Activated CD4-positive, alpha-beta T cell treated with anti-CD3 and anti-CD28 coated beads, Interleukin-2, amount 10 ng/mL, durations not matched to agents 7 days and 5 days (primary cell): Measurements from ENCODE around the gene TIMM23. TPM values are rescaled to one million over a fixed set of nuclear protein-coding genes. Genes with fewer than 3 reads are reported as not detected.
"Not testable (repeated sequence)": the region's sequence is repeated elsewhere in the genome, so short reads cannot be mapped to it uniquely, and the experiment has no call there.

Experiments used
- CTCF ChIA-PET: fragments of 350-600 bp; sonication (Branson Sonifier 250); formaldehyde crosslinking; loops from one replicate; lab custom pipeline; 2021; ENCODE audit warnings: antibody characterized with exemption; lab: Charles Lee
- POLR2A ChIA-PET: fragments of 350-600 bp; sonication (Branson Sonifier 250); formaldehyde crosslinking; loops from one replicate; lab custom pipeline; 2021; ENCODE audit warnings: antibody characterized with exemption; lab: Charles Lee
- DNase-seq: peaks from one replicate; pipeline ENCODE4 v3.0.0-alpha.2; 2020
- H3K27ac Mint-ChIP-seq: one replicate; pipeline ENCODE4 v1.8.0; 2021; ENCODE audit warnings: mild to moderate bottlenecking, moderate library complexity, mixed read lengths
- H3K27me3 Mint-ChIP-seq: one replicate; pipeline ENCODE4 v1.8.0; 2021; ENCODE audit warnings: mixed read lengths
- H3K36me3 Mint-ChIP-seq: one replicate; pipeline ENCODE4 v1.8.0; 2021; ENCODE audit warnings: low read depth, mixed read lengths
- H3K4me1 Mint-ChIP-seq: one replicate; pipeline ENCODE4 v1.8.0; 2021; ENCODE audit warnings: mixed read lengths
- H3K4me3 Mint-ChIP-seq: one replicate; pipeline ENCODE4 v1.8.0; 2021; ENCODE audit warnings: mild to moderate bottlenecking, moderate library complexity, mixed read lengths
- H3K9me3 Mint-ChIP-seq: one replicate; pipeline ENCODE4 v1.8.0; 2021; ENCODE audit warnings: mixed read lengths
- total RNA-seq, 2 experiments: library from RNA; stranded (reverse); gene quantifications; one replicate each; pipeline ENCODE4 v1.2.3, GENCODE V29; 2021

The TIMM23 gene
- total RNA-seq, 2 experiments from 2014 or later, result 49.0 to 54.5 TPM

DNA sequence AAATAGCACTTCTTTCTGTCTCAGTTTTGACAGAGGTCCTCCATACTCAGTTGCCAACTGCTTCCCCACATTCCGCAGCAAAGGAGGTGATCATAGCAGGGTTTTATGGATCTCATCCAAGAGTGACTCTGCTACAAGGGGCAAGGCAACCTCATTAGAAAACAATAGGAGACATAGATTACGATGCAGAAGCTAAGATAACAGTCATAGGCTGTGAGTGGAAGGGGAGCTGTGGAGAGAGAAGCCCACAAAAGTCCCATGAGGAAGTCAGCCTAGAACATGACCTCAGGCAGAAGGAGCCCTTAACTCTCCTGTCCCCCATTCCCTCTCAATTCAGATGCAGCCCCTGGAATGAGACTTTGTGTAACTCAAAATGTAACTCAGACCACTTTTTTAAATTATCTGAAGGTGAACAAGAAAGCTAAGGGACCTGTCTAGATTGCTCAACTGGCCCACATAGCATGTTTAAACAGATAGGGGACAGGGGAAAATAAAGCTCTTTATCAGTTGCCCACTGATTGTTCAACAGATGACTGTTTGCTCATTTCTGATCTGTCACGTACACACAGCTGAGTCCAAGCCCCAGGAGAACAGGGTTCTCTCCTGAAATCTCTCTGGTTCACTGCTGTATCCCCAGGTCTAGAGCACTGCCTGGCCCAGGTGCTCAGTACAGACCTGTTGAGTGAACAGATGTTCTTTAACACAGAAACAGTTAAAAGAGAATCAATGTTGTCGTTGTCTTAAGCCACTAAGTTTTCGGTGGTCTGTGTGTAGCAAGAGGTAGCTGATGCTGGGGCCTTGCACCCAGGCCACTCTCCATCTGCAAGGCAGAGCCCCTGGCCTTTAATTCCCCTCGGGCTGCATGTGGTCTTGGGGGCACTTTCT, 59.6 kb downstream of the TIMM23 start:
- H3K4me1 Mint-ChIP-seq, result peaks cover 41% of the 10 kb centered on the region
- H3K27me3 Mint-ChIP-seq, result peaks cover 3% of the 10 kb centered on the region
- DNase-seq, result no peak
- H3K9me3 Mint-ChIP-seq, result no peaks in the 10 kb centered on the region
- ChIA-PET POLR2A (no interaction called here), CTCF (interaction anchor here (0.6 to 1.2 kb wide), 2 partner anchors 21 to 286 kb away, joined by 3 read pairs; no protein-coding TSS in a partner anchor)
- H3K27ac Mint-ChIP-seq, result peak overlapping the region; percentile 72
- no peak overlapping the region for H3K4me3 Mint-ChIP-seq
- peaks cover 13% of the 10 kb centered on the region for H3K36me3 Mint-ChIP-seq

DNA sequence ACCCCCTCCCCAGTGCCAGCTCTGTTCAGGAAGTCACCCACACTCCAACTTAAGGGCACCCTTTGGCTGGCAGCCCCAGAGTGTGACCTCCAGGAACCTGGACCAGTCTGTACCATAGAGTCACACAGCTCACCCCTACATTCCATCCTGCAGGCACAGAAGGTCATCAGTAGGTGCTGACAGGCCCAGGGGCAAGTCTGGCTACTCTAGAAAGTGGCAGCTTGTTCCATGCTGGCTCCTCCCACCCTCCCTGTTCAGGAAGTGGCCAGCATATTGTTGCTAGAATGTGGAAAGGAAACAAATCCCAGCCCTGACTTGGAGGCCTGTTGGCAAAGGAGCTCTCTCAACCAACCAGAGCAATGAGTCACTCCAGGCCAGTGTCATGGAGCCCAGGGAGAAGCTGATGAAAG, 61.3 kb downstream of the TIMM23 start:
- POLR2A ChIA-PET, result no interaction called here
- Mint-ChIP-seq H3K9me3 (no peaks in the 10 kb centered on the region), H3K27me3 (peaks cover 3% of the 10 kb centered on the region), H3K4me1 (peaks cover 25% of the 10 kb centered on the region), H3K4me3 (no peak overlapping the region), H3K36me3 (peaks cover 4% of the 10 kb centered on the region), H3K27ac (no peak overlapping the region)
- no peak for DNase-seq
- CTCF ChIA-PET, result no interaction called here

DNA sequence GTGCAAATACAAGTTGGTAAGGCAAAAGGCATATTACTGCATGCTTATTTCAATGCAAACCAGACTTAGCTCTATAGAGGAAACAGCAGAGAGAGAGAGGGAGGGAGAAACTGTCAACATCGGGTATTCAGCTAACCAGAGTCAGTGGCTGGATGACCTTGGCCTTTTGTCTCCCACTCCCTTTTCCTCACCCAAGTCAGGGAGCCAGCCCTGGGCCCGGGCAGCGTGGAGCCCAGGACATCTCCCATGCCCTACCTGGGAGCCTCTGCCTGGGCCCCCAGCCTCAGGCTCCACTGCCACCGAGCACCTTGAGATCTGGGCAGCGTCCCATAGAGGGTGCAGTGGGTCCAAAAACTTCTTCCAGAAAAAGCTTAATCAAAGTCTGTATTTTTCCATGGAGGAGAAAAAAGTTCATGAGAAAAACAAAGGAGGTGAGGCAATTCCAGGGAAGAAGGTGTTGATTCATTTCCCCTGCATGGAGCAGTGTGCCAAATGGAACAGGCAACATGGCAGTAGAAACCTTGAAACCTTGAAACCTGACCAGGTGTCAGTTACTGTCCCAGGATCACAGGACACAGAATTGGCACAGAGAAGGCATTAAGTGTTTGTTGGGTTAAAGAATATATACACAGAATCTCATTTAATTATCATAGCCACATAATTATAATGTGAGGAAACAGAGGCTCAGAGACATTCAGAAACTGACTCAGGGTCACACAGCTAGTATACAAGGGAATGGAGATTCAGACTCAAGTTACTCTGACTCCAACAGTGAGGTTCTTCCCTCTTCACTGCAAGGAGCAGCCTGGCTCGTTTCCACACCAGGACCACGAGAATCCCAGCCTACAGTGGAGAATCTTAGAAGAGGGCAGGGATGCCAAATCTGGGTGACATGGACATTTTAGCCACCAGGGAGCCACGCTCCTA, 63.9 kb downstream of the TIMM23 start:
- Mint-ChIP-seq H3K4me1 (peaks cover 11% of the 10 kb centered on the region), H3K36me3 (no peaks in the 10 kb centered on the region), H3K27ac (no peak overlapping the region), H3K9me3 (no peaks in the 10 kb centered on the region), H3K4me3 (no peak overlapping the region), H3K27me3 (peaks cover 3% of the 10 kb centered on the region)
- no peak for DNase-seq
- ChIA-PET CTCF (interaction anchor here (1.3 kb wide), 1 partner anchor 16 kb away, joined by 3 read pairs; no protein-coding TSS in a partner anchor), POLR2A (interaction anchor here (0.6 kb wide), 1 partner anchor 10 kb away, joined by 3 read pairs; no protein-coding TSS in a partner anchor)

DNA sequence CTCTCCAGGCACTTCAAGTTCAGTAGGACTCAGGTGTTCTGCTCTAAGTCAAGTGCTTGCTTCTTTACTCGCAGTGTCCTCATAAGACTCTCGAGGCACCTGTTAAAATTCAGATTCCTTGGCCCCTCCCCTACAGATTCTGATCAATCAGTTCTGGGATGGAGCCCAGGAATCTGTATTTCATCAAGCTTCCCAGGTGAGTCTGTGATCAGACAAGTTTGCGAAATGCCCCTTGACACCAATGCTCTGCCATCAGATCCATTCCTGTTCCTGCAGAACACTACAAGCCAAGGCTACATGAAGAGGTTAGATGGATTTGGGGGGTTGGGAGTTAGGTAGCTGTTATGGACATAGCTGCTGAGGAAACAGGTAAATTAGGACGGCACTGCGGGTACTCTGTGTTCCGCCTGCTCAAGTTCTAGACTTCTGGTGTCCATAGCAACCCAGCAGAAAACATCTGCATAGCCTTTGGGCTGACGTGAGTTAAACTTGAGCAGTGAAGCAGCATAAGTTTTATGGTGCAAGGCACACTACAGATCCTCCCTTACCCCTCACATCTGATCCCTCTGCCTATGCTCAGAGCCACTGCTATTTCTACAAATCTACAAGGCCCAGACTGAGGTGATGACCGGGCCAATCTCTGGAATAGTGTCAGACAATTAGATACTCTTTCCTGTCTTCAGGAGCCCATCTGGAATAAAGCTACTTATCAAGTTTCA, 65.0 kb downstream of the TIMM23 start:
- Mint-ChIP-seq H3K27me3 (peaks cover 4% of the 10 kb centered on the region), H3K9me3 (no peaks in the 10 kb centered on the region), H3K36me3 (no peaks in the 10 kb centered on the region), H3K4me3 (no peak overlapping the region), H3K27ac (no peak overlapping the region), H3K4me1 (peaks cover 7% of the 10 kb centered on the region)
- ChIA-PET CTCF (interaction anchor here (0.7 kb wide), 2 partner anchors 470 to 602 kb away, joined by 3 to 8 read pairs; no protein-coding TSS in a partner anchor), POLR2A (no interaction called here)
- DNase-seq, result no peak

DNA sequence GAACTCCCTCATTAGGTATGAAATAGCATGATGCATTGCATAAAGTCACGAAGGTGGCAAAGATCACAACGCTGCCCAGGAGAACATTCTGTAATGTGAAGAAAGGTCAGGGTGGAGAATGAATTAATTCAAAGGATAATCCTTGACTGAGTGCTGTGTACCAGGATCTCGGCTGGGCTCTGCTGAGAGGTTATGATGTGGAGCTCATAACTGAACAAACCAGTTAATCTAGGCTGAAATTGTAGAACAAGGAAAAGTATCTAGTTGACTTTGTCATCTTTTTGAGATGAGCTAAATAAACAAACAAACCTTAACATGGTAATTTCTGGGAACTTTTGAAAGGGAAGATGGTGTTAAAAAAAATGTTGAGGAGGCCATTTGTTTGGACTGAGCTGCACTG, 67.7 kb downstream of the TIMM23 start:
- no peaks in the 10 kb centered on the region for H3K36me3 Mint-ChIP-seq
- H3K4me1 Mint-ChIP-seq, result peaks cover 1% of the 10 kb centered on the region
- ChIA-PET CTCF (interaction anchor here (0.9 kb wide), 1 partner anchor 12 kb away, joined by 3 read pairs; no protein-coding TSS in a partner anchor), POLR2A (no interaction called here)
- no peak for DNase-seq
- H3K27me3 Mint-ChIP-seq, result peaks cover 14% of the 10 kb centered on the region
- no peaks in the 10 kb centered on the region for H3K9me3 Mint-ChIP-seq
- no peak overlapping the region for H3K4me3 Mint-ChIP-seq
- H3K27ac Mint-ChIP-seq, result no peak overlapping the region

DNA sequence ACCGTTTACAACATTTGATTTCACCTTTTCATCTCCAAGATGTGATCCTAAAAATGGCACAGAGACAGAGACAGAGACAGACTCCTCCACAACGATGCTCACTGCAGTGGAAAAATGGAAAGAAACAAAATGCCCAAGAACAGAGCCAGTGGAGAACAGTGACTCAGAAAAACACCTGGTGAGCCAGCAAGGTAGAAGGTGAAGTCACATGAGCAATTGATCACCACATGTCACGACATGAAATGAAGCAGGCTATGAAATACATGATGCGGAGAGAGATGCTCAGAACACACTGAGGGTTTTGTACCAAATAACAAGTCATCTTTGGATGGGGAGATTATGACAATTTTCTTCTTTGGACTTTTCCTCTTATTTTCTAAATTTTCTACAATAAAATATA, 70.2 kb downstream of the TIMM23 start:
- no peak for DNase-seq

DNA sequence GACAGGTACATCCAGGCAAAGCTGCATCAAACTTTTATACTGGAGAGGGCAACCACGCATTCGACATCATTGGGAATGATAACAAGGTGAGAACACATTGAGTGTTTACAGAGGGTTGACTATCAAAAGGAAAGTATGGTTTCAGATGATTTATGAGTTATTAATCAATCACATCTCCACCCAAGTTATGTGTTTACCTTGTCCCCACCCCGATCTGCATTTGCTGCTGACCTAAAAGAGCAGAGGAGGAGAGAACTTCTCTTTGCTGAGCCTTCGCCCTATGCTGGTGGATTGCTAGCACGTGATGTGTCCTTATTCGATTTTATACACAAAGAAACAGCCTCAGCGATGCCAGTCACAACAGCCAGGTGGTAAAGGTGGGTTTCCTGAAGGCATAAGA, 74.0 kb downstream of the TIMM23 start, which contains the start of gene MSMB:
TSS of gene MSMB (minus strand) at position 9 of the 400 bp plus-strand sequence. CDS start 32 bp downstream, outside the sequence.
- Mint-ChIP-seq H3K27me3 (peaks cover 11% of the 10 kb centered on the region), H3K27ac (no peak within 1 kb of the TSS), H3K36me3 (no peaks in the 10 kb centered on the region), H3K9me3 (no peaks in the 10 kb centered on the region), H3K4me3 (no peak within 1 kb of the TSS), H3K4me1 (no peaks in the 10 kb centered on the region)
- no peak for DNase-seq
- POLR2A ChIA-PET, result no interaction called here
- CTCF ChIA-PET, result interaction anchor here (2.0 kb wide), 1 partner anchor 24 kb away, joined by 4 read pairs; no protein-coding TSS in a partner anchor

More for the DNA sequence above, 70.2 kb downstream of the TIMM23 start:
- POLR2A ChIA-PET, result no interaction called here
- CTCF ChIA-PET, result no interaction called here
- H3K9me3 Mint-ChIP-seq, result no peaks in the 10 kb centered on the region
- H3K4me3 Mint-ChIP-seq, result no peak overlapping the region
- no peak overlapping the region for H3K27ac Mint-ChIP-seq
- H3K36me3 Mint-ChIP-seq, result no peaks in the 10 kb centered on the region
- no peaks in the 10 kb centered on the region for H3K4me1 Mint-ChIP-seq
- peaks cover 11% of the 10 kb centered on the region for H3K27me3 Mint-ChIP-seq

DNA sequence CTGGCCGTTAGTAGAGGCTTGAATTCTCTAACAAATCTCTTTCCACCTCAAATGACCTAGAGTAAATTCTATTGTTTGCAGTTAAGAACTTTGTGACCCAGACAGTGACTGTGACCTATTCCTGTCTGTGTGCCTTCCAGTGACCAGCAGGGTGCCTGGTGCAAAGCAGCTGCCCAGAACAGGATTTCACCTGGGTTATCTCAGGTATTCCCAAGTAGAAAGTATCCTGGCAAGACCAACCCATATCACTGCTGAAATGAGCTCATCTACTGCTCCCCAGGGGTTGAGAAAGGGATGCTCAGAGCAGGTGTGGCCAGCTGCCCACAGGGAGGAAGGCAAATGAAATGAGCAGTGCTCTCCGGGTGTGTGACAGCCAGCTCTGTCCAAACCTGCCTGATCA, 75.9 kb downstream of the TIMM23 start:
- no peak overlapping the region for H3K27ac Mint-ChIP-seq
- no peaks in the 10 kb centered on the region for H3K9me3 Mint-ChIP-seq
- no peaks in the 10 kb centered on the region for H3K36me3 Mint-ChIP-seq
- ChIA-PET POLR2A (no interaction called here), CTCF (no interaction called here)
- H3K4me1 Mint-ChIP-seq, result no peaks in the 10 kb centered on the region
- H3K4me3 Mint-ChIP-seq, result no peak overlapping the region
- no peak for DNase-seq
- peaks cover 4% of the 10 kb centered on the region for H3K27me3 Mint-ChIP-seq

DNA sequence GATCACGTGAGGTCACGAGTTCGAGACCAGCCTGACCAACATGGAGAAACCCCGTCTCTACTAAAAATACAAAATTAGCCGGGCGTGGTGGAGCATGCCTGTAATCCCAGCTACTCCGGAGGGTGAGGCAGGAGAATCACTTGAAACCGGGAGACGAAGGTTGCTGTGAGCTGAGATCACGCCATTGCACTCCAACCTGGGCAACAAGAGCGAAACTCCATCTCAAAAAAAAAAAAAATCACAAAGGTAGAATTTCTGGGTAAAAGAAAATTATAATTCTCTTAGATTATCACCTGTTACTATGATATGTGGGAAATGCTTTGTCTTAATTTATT, 77.2 kb downstream of the TIMM23 start:
- CTCF ChIA-PET, H3K9me3 Mint-ChIP-seq, POLR2A ChIA-PET, H3K36me3 Mint-ChIP-seq, H3K27ac Mint-ChIP-seq, H3K4me3 Mint-ChIP-seq, DNase-seq, H3K27me3 Mint-ChIP-seq, H3K4me1 Mint-ChIP-seq: not testable (repeated sequence)

DNA sequence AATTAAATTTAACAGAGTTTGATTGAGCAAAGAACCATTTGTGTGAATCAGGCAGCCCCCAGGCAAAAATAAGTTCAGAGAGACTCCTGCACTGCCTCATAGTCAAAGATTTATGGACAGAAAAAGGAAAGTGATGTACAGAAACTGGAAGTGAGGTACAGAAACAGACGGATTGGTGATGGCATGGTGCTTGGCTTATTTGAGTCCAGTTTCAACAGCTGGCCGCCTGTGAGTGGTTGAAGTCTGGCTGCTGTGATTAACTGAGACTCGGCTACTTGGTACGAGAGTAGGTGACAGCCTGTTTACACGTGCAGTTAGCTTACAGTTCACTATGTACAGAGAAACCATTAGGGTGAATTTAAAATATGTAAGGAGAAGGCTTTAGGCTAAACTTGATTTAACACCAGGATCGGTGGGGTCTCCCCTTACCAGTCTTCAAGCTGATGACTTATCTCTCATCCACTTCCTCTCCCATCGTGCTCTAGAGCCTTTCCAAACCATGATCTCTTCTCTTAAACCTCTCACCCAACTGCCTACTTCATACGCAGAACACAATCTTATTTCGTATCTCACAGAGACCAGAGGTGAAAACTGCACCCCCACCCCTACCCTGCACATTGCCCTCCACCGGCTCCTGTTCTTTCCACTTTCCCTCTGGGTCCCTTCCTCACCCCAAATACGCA, 78.8 kb downstream of the TIMM23 start:
- no peak overlapping the region for H3K4me3 Mint-ChIP-seq
- H3K4me1 Mint-ChIP-seq, result peaks cover 5% of the 10 kb centered on the region
- no peaks in the 10 kb centered on the region for H3K36me3 Mint-ChIP-seq
- POLR2A ChIA-PET, result no interaction called here
- CTCF ChIA-PET, result no interaction called here
- H3K9me3 Mint-ChIP-seq, result no peaks in the 10 kb centered on the region
- no peak overlapping the region for H3K27ac Mint-ChIP-seq
- no peak for DNase-seq
- H3K27me3 Mint-ChIP-seq, result no peaks in the 10 kb centered on the region

DNA sequence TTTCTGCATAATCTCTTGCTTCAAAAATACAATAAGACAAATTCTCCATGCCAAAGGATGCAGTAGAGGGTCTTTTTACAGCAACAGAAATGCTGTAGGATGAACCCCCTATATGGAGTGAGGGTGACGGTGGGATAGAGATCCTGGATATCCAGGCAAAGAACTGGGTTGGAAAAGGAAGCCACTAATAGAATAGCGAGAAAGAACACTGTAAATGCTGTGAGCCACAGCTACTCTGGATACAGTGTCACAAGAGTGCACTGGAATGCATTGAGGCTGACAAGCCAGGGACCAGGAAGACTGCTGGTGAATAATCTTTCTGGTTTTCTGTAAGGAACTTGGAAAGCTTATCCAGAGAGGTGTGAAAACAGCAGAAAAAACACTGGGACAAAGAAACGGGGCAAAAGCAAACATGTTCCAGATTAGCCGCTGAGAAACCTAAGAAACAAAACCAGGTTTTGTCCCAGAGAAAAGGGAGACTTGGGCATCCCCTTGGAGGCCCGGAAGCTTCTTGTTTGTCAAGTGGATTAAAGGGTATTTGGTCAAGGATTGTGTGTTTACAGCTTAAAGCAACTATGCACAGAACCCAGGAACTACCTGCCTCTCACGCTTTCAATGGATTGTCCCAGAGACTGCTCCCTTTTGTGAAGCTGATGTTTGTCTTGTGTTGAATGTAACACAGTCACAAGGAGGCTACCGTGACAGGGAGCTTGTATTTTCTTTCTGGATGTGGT, 79.9 kb downstream of the TIMM23 start:
- Mint-ChIP-seq H3K4me1 (peaks cover 5% of the 10 kb centered on the region), H3K9me3 (peaks cover 6% of the 10 kb centered on the region), H3K4me3 (no peak overlapping the region), H3K27ac (no peak overlapping the region), H3K36me3 (peaks cover 4% of the 10 kb centered on the region), H3K27me3 (no peaks in the 10 kb centered on the region)
- DNase-seq, result no peak
- ChIA-PET POLR2A (no interaction called here), CTCF (interaction anchor here (0.5 to 1.5 kb wide), 4 partner anchors 12 to 313 kb away, joined by 3 read pairs; no protein-coding TSS in a partner anchor)
